SK-N-SH (cell line): ENCODE measurements around the gene AFAP1. TPM values are rescaled to one million over a fixed set of nuclear protein-coding genes. Genes with fewer than 3 reads are reported as not detected.
A peak's percentile ranks its signal among the peaks of the same experiment; 100 is the strongest.

Experiments used
- CTCF ChIA-PET: fragments of 300-600, 350-600 bp; formaldehyde crosslinking; extraction: SDS; loops from one replicate; lab custom pipeline; 2021; lab: Yijun Ruan, JAX
- POLR2A ChIA-PET: fragments of 350-600 bp; sonication (Branson Sonifier 250); formaldehyde crosslinking; extraction: SDS; loops from one replicate; lab custom pipeline; 2020; ENCODE audit warnings: antibody characterized with exemption, inconsistent platforms; lab: Yijun Ruan, JAX
- DNase-seq: peaks from one replicate; pipeline ENCODE4 v3.0.0; 2012
- H2AFZ ChIP-seq: fragments of 200-600 bp; sonication (generic); 2 replicates; pipeline ENCODE4 v1.8.1; 2016; ENCODE audit warnings: antibody characterized with exemption, mild to moderate bottlenecking, low read depth
- H3F3A ChIP-seq: fragments of 200-600 bp; sonication (generic); replicated peaks from 2 replicates; pipeline ENCODE3; 2016; ENCODE audit warnings: antibody characterized with exemption, mild to moderate bottlenecking; ENCODE audit not compliant: insufficient read depth
- H3K27ac ChIP-seq, 2 experiments: fragments of 200-500 bp in 1 of 2; fragments of 200-600 bp in 1 of 2; sonication (Bioruptor generic) in 1 of 2; sonication (generic), shearing (Covaris generic) in 1 of 2; 2 replicates each; pipeline versions ENCODE4 v1.5.1 to v1.6.1; 2014 to 2016; ENCODE audit warnings: low read depth in 2 of 2, inconsistent platforms in 1 of 2, low read length in 1 of 2, mild to moderate bottlenecking in 1 of 2, mixed read lengths in 1 of 2
- H3K27me3 ChIP-seq: fragments of 200-600 bp; sonication (generic), shearing (Covaris generic); 2 replicates; pipeline ENCODE4 v1.6.1; 2016; ENCODE audit warnings: mixed run types; ENCODE audit not compliant: insufficient read depth
- H3K36me3 ChIP-seq, 2 experiments: fragments of 200-500 bp in 1 of 2; fragments of 200-600 bp in 1 of 2; sonication (Bioruptor generic) in 1 of 2; sonication (generic) in 1 of 2; replicated peaks in 1 of 2; 2 replicates each; pipeline versions ENCODE3 to v1.5.1; 2014 to 2016; ENCODE audit warnings: low read length in 1 of 2, mild to moderate bottlenecking in 1 of 2; ENCODE audit not compliant: insufficient read depth in 2 of 2, control insufficient read depth in 1 of 2
- H3K4me1 ChIP-seq, 2 experiments: fragments of 200-500 bp in 1 of 2; fragments of 200-600 bp in 1 of 2; sonication (Bioruptor generic) in 1 of 2; sonication (generic), shearing (Covaris generic) in 1 of 2; 2 replicates each; pipeline versions ENCODE4 v1.5.1 to v1.6.1; 2014 to 2016; ENCODE audit warnings: low read depth in 1 of 2, low read length in 1 of 2, mixed run types in 1 of 2; ENCODE audit not compliant: insufficient read depth in 2 of 2, control insufficient read depth in 1 of 2
- H3K4me2 ChIP-seq: fragments of 200-600 bp; sonication (generic), shearing (Covaris generic); 2 replicates; pipeline ENCODE4 v1.6.1; 2017; ENCODE audit warnings: mixed run types
- H3K4me3 ChIP-seq, 2 experiments: fragments of 200-500 bp in 1 of 2; fragments of 200-600 bp in 1 of 2; sonication (Bioruptor generic) in 1 of 2; sonication (generic), shearing (Covaris generic) in 1 of 2; 2 replicates each; pipeline versions ENCODE4 v1.5.1 to v1.8.1; 2014 to 2016; ENCODE audit warnings: low read depth in 2 of 2, inconsistent platforms in 1 of 2, low read length in 1 of 2, mild to moderate bottlenecking in 1 of 2, mixed read lengths in 1 of 2, moderate library complexity in 1 of 2
- H3K79me2 ChIP-seq: fragments of 200-600 bp; sonication (generic); 2 replicates; pipeline ENCODE4 v1.8.1; 2017; ENCODE audit warnings: mild to moderate bottlenecking; ENCODE audit not compliant: insufficient read depth
- H3K9ac ChIP-seq: fragments of 200-600 bp; sonication (generic); 2 replicates; pipeline ENCODE4 v1.6.1; 2017; ENCODE audit warnings: mixed run types
- H3K9me2 ChIP-seq: fragments of 200-600 bp; sonication (generic); 2 replicates; pipeline ENCODE4 v1.6.1; 2017; ENCODE audit warnings: mixed run types
- H3K9me3 ChIP-seq: fragments of 200-600 bp; sonication (generic); 2 replicates; pipeline ENCODE4 v1.6.1; 2017; ENCODE audit warnings: mixed run types, mild to moderate bottlenecking, moderate library complexity
- H4K20me1 ChIP-seq: fragments of 200-600 bp; sonication (generic); 2 replicates; pipeline ENCODE4 v1.6.1; 2017; ENCODE audit warnings: mild to moderate bottlenecking, mixed run types; ENCODE audit not compliant: insufficient read depth
- CHD2 ChIP-seq: fragments of 150-350 bp; IDR thresholded peaks from 2 replicates; pipeline ENCODE4 v1.6.1; 2018; ENCODE audit warnings: low read length; ENCODE audit not compliant: partially characterized antibody
- GABPA ChIP-seq: IDR thresholded peaks from 2 replicates; pipeline ENCODE4 v1.4.0; 2012; ENCODE audit warnings: low read depth, mild to moderate bottlenecking
- JUND ChIP-seq: IDR thresholded peaks from 2 replicates; pipeline ENCODE4 v1.4.0; 2012
- MAX ChIP-seq: IDR thresholded peaks from 2 replicates; pipeline ENCODE4 v1.4.0; 2012; ENCODE audit warnings: low read depth
- MEF2A ChIP-seq: IDR thresholded peaks from 2 replicates; pipeline ENCODE4 v1.4.0; 2012; ENCODE audit warnings: low read depth, borderline replicate concordance
- MXI1 ChIP-seq: IDR thresholded peaks from 2 replicates; pipeline ENCODE4 v1.6.1; 2012; ENCODE audit warnings: mild to moderate bottlenecking, low read depth, low read length, improper control_type of control experiment
- RAD21 ChIP-seq: IDR thresholded peaks from 2 replicates; pipeline ENCODE4 v1.6.1; 2012; ENCODE audit warnings: mild to moderate bottlenecking, low read length
- RFX5 ChIP-seq: IDR thresholded peaks from 2 replicates; pipeline ENCODE4 v1.6.1; 2012; ENCODE audit warnings: mild to moderate bottlenecking, improper control_type of control experiment, low read length
- SMC3 ChIP-seq: IDR thresholded peaks from 2 replicates; pipeline ENCODE4 v1.6.1; 2012; ENCODE audit warnings: low read depth, low read length, improper control_type of control experiment
- TAF1 ChIP-seq: IDR thresholded peaks from 2 replicates; pipeline ENCODE4 v1.6.1; 2012; ENCODE audit warnings: low read depth, mild to moderate bottlenecking, low read length, moderate library complexity, borderline replicate concordance
- USF2 ChIP-seq: fragments of 150-350 bp; IDR thresholded peaks from 2 replicates; pipeline ENCODE4 v1.6.1; 2017; ENCODE audit warnings: antibody characterized with exemption, low read length, low read depth, borderline replicate concordance
- WGBS: methylation state at CpG from one replicate; pipeline ENCODE4 v1.1.6; 2017; ENCODE audit warnings: low lambda C conversion rate; 5-methylcytosine and 5-hydroxymethylcytosine counted together
- polyA plus RNA-seq, 3 experiments: library from polyadenylated mRNA; depleted of rRNA; stranded (reverse); fragments of >200 nt; gene quantifications; 2 replicates each; pipeline ENCODE4 v1.2.3, GENCODE V29; 2012
- TF ChIP-seq, protein P1 (sequence below): IDR thresholded peaks from 2 replicates; pipeline ENCODE4 v1.4.0; 2012; ENCODE audit warnings: low read depth, borderline replicate concordance
- TF ChIP-seq, protein P2 (sequence below): fragments of 200-600 bp; sonication (generic); IDR thresholded peaks from 2 replicates; pipeline ENCODE4 v1.6.1; 2017; ENCODE audit warnings: antibody characterized with exemption, mild to moderate bottlenecking, moderate library complexity

AFAP1 gene
- polyA plus RNA-seq, 1 of the 3 experiments (the other 2 are of a cell fraction) = 67.9 TPM

DNA sequence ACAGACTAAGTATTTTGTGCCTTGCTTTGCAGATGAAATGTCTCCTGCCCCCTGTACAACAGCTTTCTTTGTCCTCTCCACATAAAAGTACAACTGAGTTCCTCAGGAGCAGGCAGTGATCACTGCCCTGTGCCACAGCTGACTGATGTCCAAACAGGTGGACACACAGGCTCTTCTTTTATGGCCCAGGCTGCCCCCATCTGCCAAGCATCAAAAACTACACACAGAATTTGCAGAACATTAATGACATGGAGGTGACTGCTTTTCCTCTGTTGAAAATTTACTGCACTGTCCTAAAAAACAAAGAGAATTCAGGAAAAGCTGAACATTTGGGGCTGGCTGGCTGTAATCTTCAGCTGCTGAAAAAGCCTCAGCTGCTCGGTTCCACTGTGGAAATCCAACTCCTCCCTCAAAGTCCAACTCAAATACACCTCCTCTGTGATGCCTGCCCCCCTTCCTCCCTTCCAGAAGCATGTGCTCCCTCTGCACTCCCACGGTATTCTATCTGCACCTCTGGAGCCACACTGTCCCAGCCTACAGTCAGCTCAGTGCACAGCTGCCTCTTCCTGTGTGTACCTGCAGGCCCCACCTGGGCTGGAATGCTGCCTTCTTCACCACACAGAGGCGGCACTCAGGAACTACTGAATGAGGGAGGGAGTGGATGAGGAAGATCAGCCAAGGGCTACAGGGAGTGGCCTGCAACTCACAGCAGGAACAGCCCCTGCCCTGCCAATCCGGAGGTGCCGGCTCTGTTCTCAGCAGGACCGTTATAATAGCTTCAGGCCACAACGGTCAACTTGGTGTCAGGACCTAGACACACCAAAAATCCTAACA, 10.3 kb downstream of the AFAP1 start:
- Histone ChIP-seq H3K4me3 (no peak overlapping the region), H3K9me2 (no peaks in the 10 kb centered on the region), H3K36me3 (peaks cover 0 to 49% of the 10 kb centered on the region in 2 experiments), H4K20me1 (peaks cover 100% of the 10 kb centered on the region), H3K27ac (peak overlapping the region; percentile 23 to 66; a peak in 3 of 4 replicates), H3K9ac (no peak overlapping the region), H3K4me2 (no peak overlapping the region), H3K9me3 (no peaks in the 10 kb centered on the region), H3K79me2 (peaks cover 100% of the 10 kb centered on the region), H3F3A (peaks cover 28% of the 10 kb centered on the region), H3K27me3 (no peaks in the 10 kb centered on the region), H3K4me1 (peaks cover 21 to 26% of the 10 kb centered on the region in 2 experiments; a peak in 3 of 4 replicates), H2AFZ (no peak overlapping the region)
- POLR2A ChIA-PET = interaction anchor here (0.6 kb wide), 1 partner anchor 18 kb away, joined by 3 read pairs; no protein-coding TSS in a partner anchor
- CTCF ChIA-PET = interaction anchor here (0.6 to 11.3 kb wide), 53 partner anchors 9 to 182 kb away, joined by 3 to 231 read pairs (median 4); partner anchors contain the start of gene AFAP1
- peak; percentile 66 for DNase-seq
- TF ChIP-seq MEF2A (no peak), MXI1 (0 out of 2 replicates have a peak, but pooled peaks have one; percentile 19), RFX5 (no peak), TAF1 (no peak), GABPA (no peak), SMC3 (peak; percentile 70), JUND (no peak), USF2 (no peak), RAD21 (peak; percentile 88), MAX (no peak), CHD2 (no peak)
- TF ChIP-seq, protein P1, sequence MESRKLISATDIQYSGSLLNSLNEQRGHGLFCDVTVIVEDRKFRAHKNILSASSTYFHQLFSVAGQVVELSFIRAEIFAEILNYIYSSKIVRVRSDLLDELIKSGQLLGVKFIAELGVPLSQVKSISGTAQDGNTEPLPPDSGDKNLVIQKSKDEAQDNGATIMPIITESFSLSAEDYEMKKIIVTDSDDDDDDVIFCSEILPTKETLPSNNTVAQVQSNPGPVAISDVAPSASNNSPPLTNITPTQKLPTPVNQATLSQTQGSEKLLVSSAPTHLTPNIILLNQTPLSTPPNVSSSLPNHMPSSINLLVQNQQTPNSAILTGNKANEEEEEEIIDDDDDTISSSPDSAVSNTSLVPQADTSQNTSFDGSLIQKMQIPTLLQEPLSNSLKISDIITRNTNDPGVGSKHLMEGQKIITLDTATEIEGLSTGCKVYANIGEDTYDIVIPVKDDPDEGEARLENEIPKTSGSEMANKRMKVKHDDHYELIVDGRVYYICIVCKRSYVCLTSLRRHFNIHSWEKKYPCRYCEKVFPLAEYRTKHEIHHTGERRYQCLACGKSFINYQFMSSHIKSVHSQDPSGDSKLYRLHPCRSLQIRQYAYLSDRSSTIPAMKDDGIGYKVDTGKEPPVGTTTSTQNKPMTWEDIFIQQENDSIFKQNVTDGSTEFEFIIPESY = no peak
- TF ChIP-seq, protein P2, sequence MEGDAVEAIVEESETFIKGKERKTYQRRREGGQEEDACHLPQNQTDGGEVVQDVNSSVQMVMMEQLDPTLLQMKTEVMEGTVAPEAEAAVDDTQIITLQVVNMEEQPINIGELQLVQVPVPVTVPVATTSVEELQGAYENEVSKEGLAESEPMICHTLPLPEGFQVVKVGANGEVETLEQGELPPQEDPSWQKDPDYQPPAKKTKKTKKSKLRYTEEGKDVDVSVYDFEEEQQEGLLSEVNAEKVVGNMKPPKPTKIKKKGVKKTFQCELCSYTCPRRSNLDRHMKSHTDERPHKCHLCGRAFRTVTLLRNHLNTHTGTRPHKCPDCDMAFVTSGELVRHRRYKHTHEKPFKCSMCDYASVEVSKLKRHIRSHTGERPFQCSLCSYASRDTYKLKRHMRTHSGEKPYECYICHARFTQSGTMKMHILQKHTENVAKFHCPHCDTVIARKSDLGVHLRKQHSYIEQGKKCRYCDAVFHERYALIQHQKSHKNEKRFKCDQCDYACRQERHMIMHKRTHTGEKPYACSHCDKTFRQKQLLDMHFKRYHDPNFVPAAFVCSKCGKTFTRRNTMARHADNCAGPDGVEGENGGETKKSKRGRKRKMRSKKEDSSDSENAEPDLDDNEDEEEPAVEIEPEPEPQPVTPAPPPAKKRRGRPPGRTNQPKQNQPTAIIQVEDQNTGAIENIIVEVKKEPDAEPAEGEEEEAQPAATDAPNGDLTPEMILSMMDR = peak; percentile 50
- 36% methylated on average over 5 of the region's 7 CpGs for WGBS
